ENCODE measurements around the gene CLCA4. TPM values are rescaled to one million over a fixed set of nuclear protein-coding genes. Genes with fewer than 3 reads are reported as not detected.

The CLCA4 gene
- polyA plus RNA-seq (2013, experiment 1 of 2): 0.01 TPM
- polyA plus RNA-seq (2013, experiment 2 of 2): not detected

- Histone ChIP-seq H2BK15ac (ENCODE audit: low read length) (no peak within 1 kb of the TSS), H3K18ac (ENCODE audit: low read length) (no peak within 1 kb of the TSS), H2BK120ac (ENCODE audit: low read depth, low read length) (no peak within 1 kb of the TSS), H3K9ac (ENCODE audit: low read depth, low read length, poor library complexity) (no peak within 1 kb of the TSS), H3K36me3 (replicated peaks in 1 of 2; ENCODE audit: control insufficient read depth in 2 of 2, insufficient read depth in 2 of 2, low read length in 2 of 2) (no peaks in the 10 kb centered on the region), H3K4me2 (ENCODE audit: insufficient read depth, low read length, poor library complexity, severe bottlenecking) (no peak within 1 kb of the TSS), H2AK5ac (ENCODE audit: low read depth, low read length) (no peak within 1 kb of the TSS), H4K8ac (ENCODE audit: low read depth, low read length) (no peak within 1 kb of the TSS), H3K9me3 (replicated peaks in 1 of 2; ENCODE audit: control insufficient read depth in 2 of 2, insufficient read depth in 1 of 2, low read depth in 1 of 2, low read length in 2 of 2) (no peaks in the 10 kb centered on the region), H4K91ac (ENCODE audit: low read depth, low read length, poor library complexity) (no peak within 1 kb of the TSS), H3K27ac (replicated peaks; ENCODE audit: low read length) (no peak within 1 kb of the TSS), H3K4me3 (ENCODE audit: low read length in 2 of 2) (no peak within 1 kb of the TSS), H3K23ac (ENCODE audit: low read depth, low read length, poor library complexity) (no peak within 1 kb of the TSS), H2BK5ac (ENCODE audit: low read length) (no peak within 1 kb of the TSS), H2BK12ac (ENCODE audit: low read length) (no peak within 1 kb of the TSS), H3K14ac (ENCODE audit: low read length) (no peak within 1 kb of the TSS), H3K79me1 (ENCODE audit: low read depth, low read length) (no peaks in the 10 kb centered on the region), H2AFZ (ENCODE audit: low read length) (no peak within 1 kb of the TSS), H3K27me3 (ENCODE audit: control insufficient read depth in 3 of 3, insufficient read depth in 3 of 3, low read depth in 1 of 3, low read length in 3 of 3) (no peaks in the 10 kb centered on the region), H3K4me1 (ENCODE audit: control insufficient read depth in 2 of 2, insufficient read depth in 1 of 2, low read depth in 1 of 2, low read length in 2 of 2) (no peaks in the 10 kb centered on the region), H3K4ac (ENCODE audit: low read length) (no peak within 1 kb of the TSS)
- WGBS, 2 donors (ENCODE audit: extremely low coverage in 2 of 2, insufficient read length in 2 of 2, insufficient replicate concordance in 1 of 2): no CpG with 5 or more reads among the region's 2 CpGs
- DNase-seq (ENCODE audit: low spot score): no peak
Measured at GRCh38 chr1:86546787-86547221, at the start of gene CLCA4. TSS of gene CLCA4 (plus strand) at chr1:86547078. CDS start at chr1:86547120, 42 bp downstream.

- no peak overlapping the region for H2BK15ac ChIP-seq (ENCODE audit: low read length)
- H3K23ac ChIP-seq (ENCODE audit: low read depth, low read length, poor library complexity): no peak overlapping the region
- no peak overlapping the region for H3K27ac ChIP-seq (replicated peaks; ENCODE audit: low read length)
- no peak overlapping the region for H3K14ac ChIP-seq (ENCODE audit: low read length)
- no CpG with 5 or more reads among the region's 3 CpGs for WGBS, 2 donors (ENCODE audit: extremely low coverage in 2 of 2, insufficient read length in 2 of 2, insufficient replicate concordance in 1 of 2)
- no peaks in the 10 kb centered on the region for H3K27me3 ChIP-seq (ENCODE audit: control insufficient read depth in 3 of 3, insufficient read depth in 3 of 3, low read depth in 1 of 3, low read length in 3 of 3)
- no peak overlapping the region for H3K4me3 ChIP-seq (ENCODE audit: low read length in 2 of 2)
- no peak for DNase-seq (ENCODE audit: low spot score)
- no peak overlapping the region for H2AK5ac ChIP-seq (ENCODE audit: low read depth, low read length)
- no peaks in the 10 kb centered on the region for H3K36me3 ChIP-seq (replicated peaks in 1 of 2; ENCODE audit: control insufficient read depth in 2 of 2, insufficient read depth in 2 of 2, low read length in 2 of 2)
- no peaks in the 10 kb centered on the region for H3K9me3 ChIP-seq (replicated peaks in 1 of 2; ENCODE audit: control insufficient read depth in 2 of 2, insufficient read depth in 1 of 2, low read depth in 1 of 2, low read length in 2 of 2)
- H2BK12ac ChIP-seq (ENCODE audit: low read length): no peak overlapping the region
- peaks cover 0 to 6% of the 10 kb centered on the region in 2 donors for H3K4me1 ChIP-seq (ENCODE audit: control insufficient read depth in 2 of 2, insufficient read depth in 1 of 2, low read depth in 1 of 2, low read length in 2 of 2)
- H3K9ac ChIP-seq (ENCODE audit: low read depth, low read length, poor library complexity): no peak overlapping the region
- no peak overlapping the region for H4K91ac ChIP-seq (ENCODE audit: low read depth, low read length, poor library complexity)
- H3K79me1 ChIP-seq (ENCODE audit: low read depth, low read length): no peaks in the 10 kb centered on the region
- no peak overlapping the region for H4K8ac ChIP-seq (ENCODE audit: low read depth, low read length)
- no peak overlapping the region for H3K18ac ChIP-seq (ENCODE audit: low read length)
- no peak overlapping the region for H2BK120ac ChIP-seq (ENCODE audit: low read depth, low read length)
- H3K4ac ChIP-seq (ENCODE audit: low read length): no peak overlapping the region
- H2BK5ac ChIP-seq (ENCODE audit: low read length): no peak overlapping the region
- H3K4me2 ChIP-seq (ENCODE audit: insufficient read depth, low read length, poor library complexity, severe bottlenecking): no peak overlapping the region
- H2AFZ ChIP-seq (ENCODE audit: low read length): no peak overlapping the region
Measured at GRCh38 chr1:86498281-86498680, 48.6 kb upstream of the CLCA4 start.

DNA sequence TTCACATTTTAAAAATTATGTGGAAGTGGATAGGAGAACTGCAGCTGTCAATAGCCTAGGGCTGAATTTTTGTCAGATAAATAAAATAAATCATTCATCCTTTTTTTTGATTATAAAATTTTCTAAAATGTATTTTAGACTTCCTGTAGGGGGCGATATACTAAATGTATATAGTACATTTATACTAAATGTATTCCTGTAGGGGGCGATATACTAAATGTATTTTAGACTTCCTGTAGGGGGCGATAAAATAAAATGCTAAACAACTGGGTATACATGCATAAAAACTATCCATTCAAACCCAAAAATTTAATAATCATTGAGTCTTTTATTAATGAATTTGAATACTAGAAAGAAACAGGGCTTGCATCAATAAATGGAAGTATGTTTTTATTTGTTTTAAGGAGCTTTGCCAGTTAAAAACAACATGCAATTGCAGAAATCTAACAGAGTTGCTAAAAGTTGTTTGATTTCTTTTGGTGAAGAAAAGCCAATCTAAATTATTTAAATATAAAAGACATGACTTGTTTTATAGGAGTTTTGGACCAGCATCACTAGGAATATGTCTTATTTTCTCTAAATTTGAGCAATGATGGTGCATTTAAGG lies 46.8 kb upstream of the CLCA4 start:
- Histone ChIP-seq H3K9ac (ENCODE audit: low read depth, low read length, poor library complexity) (no peak overlapping the region), H4K8ac (ENCODE audit: low read depth, low read length) (no peak overlapping the region), H3K18ac (ENCODE audit: low read length) (no peak overlapping the region), H2BK5ac (ENCODE audit: low read length) (no peak overlapping the region), H3K27me3 (ENCODE audit: control insufficient read depth in 3 of 3, insufficient read depth in 3 of 3, low read depth in 1 of 3, low read length in 3 of 3) (no peaks in the 10 kb centered on the region), H3K4me2 (ENCODE audit: insufficient read depth, low read length, poor library complexity, severe bottlenecking) (no peak overlapping the region), H3K23ac (ENCODE audit: low read depth, low read length, poor library complexity) (no peak overlapping the region), H2AK5ac (ENCODE audit: low read depth, low read length) (no peak overlapping the region), H2AFZ (ENCODE audit: low read length) (no peak overlapping the region), H3K36me3 (replicated peaks in 1 of 2; ENCODE audit: control insufficient read depth in 2 of 2, insufficient read depth in 2 of 2, low read length in 2 of 2) (no peaks in the 10 kb centered on the region), H2BK12ac (ENCODE audit: low read length) (no peak overlapping the region), H3K4me3 (ENCODE audit: low read length in 2 of 2) (no peak overlapping the region), H3K79me1 (ENCODE audit: low read depth, low read length) (no peaks in the 10 kb centered on the region), H3K4ac (ENCODE audit: low read length) (no peak overlapping the region), H3K27ac (replicated peaks; ENCODE audit: low read length) (no peak overlapping the region), H3K4me1 (ENCODE audit: control insufficient read depth in 2 of 2, insufficient read depth in 1 of 2, low read depth in 1 of 2, low read length in 2 of 2) (peaks cover 0 to 14% of the 10 kb centered on the region in 2 donors), H2BK120ac (ENCODE audit: low read depth, low read length) (no peak overlapping the region), H2BK15ac (ENCODE audit: low read length) (no peak overlapping the region), H3K9me3 (replicated peaks in 1 of 2; ENCODE audit: control insufficient read depth in 2 of 2, insufficient read depth in 1 of 2, low read depth in 1 of 2, low read length in 2 of 2) (no peaks in the 10 kb centered on the region), H4K91ac (ENCODE audit: low read depth, low read length, poor library complexity) (no peak overlapping the region), H3K14ac (ENCODE audit: low read length) (no peak overlapping the region)
- no peak for DNase-seq (ENCODE audit: low spot score)
- WGBS, 2 donors (ENCODE audit: extremely low coverage in 2 of 2, insufficient read length in 2 of 2, insufficient replicate concordance in 1 of 2): no CpG with 5 or more reads among the region's 3 CpGs

- Histone ChIP-seq H3K9ac (ENCODE audit: low read depth, low read length, poor library complexity) (no peak overlapping the region), H3K4me2 (ENCODE audit: insufficient read depth, low read length, poor library complexity, severe bottlenecking) (no peak overlapping the region), H2BK120ac (ENCODE audit: low read depth, low read length) (no peak overlapping the region), H3K14ac (ENCODE audit: low read length) (no peak overlapping the region), H3K27ac (replicated peaks; ENCODE audit: low read length) (no peak overlapping the region), H2BK12ac (ENCODE audit: low read length) (no peak overlapping the region), H4K91ac (ENCODE audit: low read depth, low read length, poor library complexity) (no peak overlapping the region), H3K36me3 (replicated peaks in 1 of 2; ENCODE audit: control insufficient read depth in 2 of 2, insufficient read depth in 2 of 2, low read length in 2 of 2) (no peaks in the 10 kb centered on the region), H3K79me1 (ENCODE audit: low read depth, low read length) (no peaks in the 10 kb centered on the region), H3K27me3 (ENCODE audit: control insufficient read depth in 3 of 3, insufficient read depth in 3 of 3, low read depth in 1 of 3, low read length in 3 of 3) (no peaks in the 10 kb centered on the region), H4K8ac (ENCODE audit: low read depth, low read length) (no peak overlapping the region), H3K4me3 (ENCODE audit: low read length in 2 of 2) (no peak overlapping the region), H3K23ac (ENCODE audit: low read depth, low read length, poor library complexity) (no peak overlapping the region), H3K4me1 (ENCODE audit: control insufficient read depth in 2 of 2, insufficient read depth in 1 of 2, low read depth in 1 of 2, low read length in 2 of 2) (peaks cover 0 to 14% of the 10 kb centered on the region in 2 donors), H3K4ac (ENCODE audit: low read length) (no peak overlapping the region), H2BK5ac (ENCODE audit: low read length) (no peak overlapping the region), H3K18ac (ENCODE audit: low read length) (no peak overlapping the region), H2AK5ac (ENCODE audit: low read depth, low read length) (no peak overlapping the region), H3K9me3 (replicated peaks in 1 of 2; ENCODE audit: control insufficient read depth in 2 of 2, insufficient read depth in 1 of 2, low read depth in 1 of 2, low read length in 2 of 2) (no peaks in the 10 kb centered on the region), H2AFZ (ENCODE audit: low read length) (no peak overlapping the region), H2BK15ac (ENCODE audit: low read length) (no peak overlapping the region)
- DNase-seq (ENCODE audit: low spot score): no peak
- WGBS, 2 donors (ENCODE audit: extremely low coverage in 2 of 2, insufficient read length in 2 of 2, insufficient replicate concordance in 1 of 2): no CpG with 5 or more reads among the region's 2 CpGs
Measured at GRCh38 chr1:86500714-86501113, 46.2 kb upstream of the CLCA4 start.
